GM12891 (cell line): ENCODE data around the gene POT1.

Source experiments
- DNase-seq: peaks from one replicate; pipeline ENCODE4 v3.0.0; 2011; ENCODE audit warnings: low spot score; ENCODE audit not compliant: insufficient read length
- FAIRE-seq: peaks from 2 replicates; lab custom pipeline; 2011; peaks lifted over from hg19 to GRCh38; lab: Jason Lieb, UNC
- PAX5 ChIP-seq: IDR thresholded peaks from 2 replicates; pipeline ENCODE4 v1.6.1; 2011; ENCODE audit warnings: low read length, moderate library complexity, mild to moderate bottlenecking; ENCODE audit not compliant: insufficient read depth, severe bottlenecking
- POLR2A ChIP-seq: IDR thresholded peaks from 2 replicates; pipeline ENCODE4 v1.6.1; 2011; ENCODE audit warnings: low read depth, low read length, control low read depth
- POLR2AphosphoS5 ChIP-seq: IDR thresholded peaks from 2 replicates; pipeline ENCODE4 v1.6.1; 2011; ENCODE audit warnings: low read depth, low read length, control low read depth
- POU2F2 ChIP-seq: IDR thresholded peaks from 2 replicates; pipeline ENCODE4 v1.6.1; 2011; ENCODE audit warnings: low read depth, mild to moderate bottlenecking, control low read depth, low read length, moderate library complexity
- SPI1 ChIP-seq: IDR thresholded peaks from 2 replicates; pipeline ENCODE4 v1.6.1; 2011; ENCODE audit warnings: low read depth, low read length, control low read depth
- TAF1 ChIP-seq: IDR thresholded peaks from 2 replicates; pipeline ENCODE4 v1.6.1; 2011; ENCODE audit warnings: low read depth, low read length, control low read depth

Gene POT1

DNA sequence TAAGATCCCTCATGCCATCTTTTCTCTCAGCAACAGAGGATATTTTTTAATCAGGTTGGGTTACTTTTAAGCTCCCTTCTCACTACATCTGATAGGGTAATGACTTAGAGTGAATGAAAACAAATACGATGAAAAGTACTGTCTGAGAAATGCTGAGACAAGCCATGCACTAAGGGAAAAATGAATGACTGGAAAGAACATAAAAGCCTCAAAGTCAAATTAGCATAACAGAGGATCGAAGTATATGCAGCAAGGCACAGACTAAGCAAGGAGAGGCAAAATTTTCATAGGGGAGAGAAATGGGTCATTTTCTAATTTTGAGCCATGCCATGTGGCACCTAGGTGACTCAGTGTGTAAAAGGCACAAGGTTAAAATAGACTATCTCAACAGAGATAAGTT lies 8.5 kb upstream of the POT1 start:
- DNase-seq (no peak), FAIRE-seq (no peak)
- TF ChIP-seq TAF1 (no peak), POLR2A (no peak), PAX5 (no peak), POLR2AphosphoS5 (no peak), SPI1 (no peak), POU2F2 (no peak)

DNA sequence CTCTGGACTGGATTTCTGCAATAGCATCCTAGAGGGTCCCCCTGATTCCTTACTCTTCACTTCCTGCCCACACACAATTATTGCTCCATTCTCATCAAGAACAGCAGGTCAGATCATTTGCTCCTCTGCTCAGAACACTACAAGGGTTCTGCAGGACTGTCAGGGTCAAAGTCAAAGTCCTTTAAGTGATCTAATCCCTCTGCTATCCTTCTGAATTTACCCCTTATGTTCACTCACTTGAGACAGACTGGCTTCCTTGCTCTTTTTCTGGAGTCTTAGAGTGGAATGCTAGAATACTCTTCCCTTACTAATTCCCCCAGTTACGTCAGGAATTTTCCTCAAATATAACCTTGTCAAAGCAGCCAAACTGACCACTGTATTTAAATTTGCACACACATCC lies 7.5 kb upstream of the POT1 start:
- FAIRE-seq, result no peak
- TF ChIP-seq POU2F2 (no peak), POLR2AphosphoS5 (no peak)
- DNase-seq, result no peak

DNA sequence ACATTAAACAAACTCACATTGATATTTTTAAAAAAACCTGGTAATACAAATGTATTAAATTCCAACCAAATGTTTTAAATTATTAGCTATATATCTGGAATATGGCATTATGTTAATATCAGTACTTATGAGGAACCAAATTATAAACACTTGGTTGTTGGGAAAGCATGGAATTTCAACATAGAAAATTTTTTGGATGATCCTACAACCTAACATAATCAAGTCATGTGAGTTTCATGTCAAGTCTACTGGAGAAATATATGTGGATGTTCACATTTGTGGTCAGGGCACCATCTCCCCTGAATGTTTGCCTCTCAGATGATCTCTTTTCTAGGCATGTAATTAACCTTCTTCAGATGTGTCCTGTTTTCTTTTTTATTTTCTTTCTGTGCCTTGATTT lies 5.2 kb upstream of the POT1 start:
- DNase-seq, result no peak
- FAIRE-seq, result no peak
- no peak for TF ChIP-seq POLR2AphosphoS5
- no peak for TF ChIP-seq TAF1
- TF ChIP-seq PAX5, result no peak
- no peak for TF ChIP-seq POLR2A
- no peak for TF ChIP-seq SPI1
- TF ChIP-seq POU2F2, result no peak

DNA sequence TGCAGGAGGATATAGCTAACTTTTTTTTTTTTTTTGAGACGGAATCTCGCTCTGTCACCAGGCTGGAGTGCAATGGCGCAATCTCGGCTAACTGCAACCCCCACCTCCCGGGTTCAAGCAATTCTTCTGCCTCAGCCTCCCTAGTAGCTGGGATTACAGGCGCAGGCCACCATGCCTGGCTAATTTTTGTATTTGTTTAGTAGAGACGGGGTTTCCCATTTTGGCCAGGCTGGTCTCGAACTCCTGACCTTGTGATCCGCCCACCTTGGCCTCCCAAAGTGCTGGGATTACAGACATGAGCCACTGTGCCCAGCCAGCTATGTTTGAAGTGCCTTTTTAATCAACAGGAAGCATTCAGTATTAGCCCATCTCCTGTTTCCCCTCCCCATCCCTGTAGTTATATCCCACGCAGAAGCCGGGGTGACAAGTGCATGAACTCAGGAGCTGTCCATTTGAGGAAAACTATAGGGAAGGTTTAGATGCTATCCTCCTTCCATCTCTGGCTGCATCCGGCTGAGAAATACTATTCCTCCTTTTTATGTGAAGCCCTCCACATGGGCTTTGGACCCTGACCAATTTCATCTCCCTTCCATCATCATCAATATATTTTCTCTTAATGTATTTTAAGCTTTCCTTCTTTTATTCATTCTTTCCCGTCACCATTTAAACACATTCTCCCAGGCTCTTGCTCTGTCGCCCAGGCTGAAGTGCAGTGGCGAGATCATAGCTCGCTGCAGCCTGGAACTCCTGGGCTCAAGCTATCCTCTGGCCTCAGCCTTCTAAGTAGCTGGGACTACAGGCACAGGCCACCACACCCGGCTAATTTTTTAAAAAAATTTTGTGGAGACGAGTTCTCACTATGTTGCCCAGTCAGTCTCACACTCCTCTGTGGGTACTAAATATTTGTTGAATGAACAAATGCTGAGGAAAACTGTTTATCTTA lies 1.3 kb upstream of the POT1 start:
- DNase-seq, result no peak
- no peak for TF ChIP-seq POLR2A
- TF ChIP-seq POU2F2, result no peak
- no peak for TF ChIP-seq POLR2AphosphoS5
- no peak for TF ChIP-seq TAF1
- no peak for TF ChIP-seq SPI1
- no peak for TF ChIP-seq PAX5

GRCh38 chr7:124930173-124930623 lies 573 bp upstream of the POT1 start:
- DNase-seq (no peak), FAIRE-seq (no peak)
- TF ChIP-seq TAF1 (no peak), PAX5 (no peak), POLR2AphosphoS5 (no peak), POU2F2 (no peak), SPI1 (no peak)

More for the DNA sequence above, 1.3 kb upstream of the POT1 start:
- no peak for FAIRE-seq

DNA sequence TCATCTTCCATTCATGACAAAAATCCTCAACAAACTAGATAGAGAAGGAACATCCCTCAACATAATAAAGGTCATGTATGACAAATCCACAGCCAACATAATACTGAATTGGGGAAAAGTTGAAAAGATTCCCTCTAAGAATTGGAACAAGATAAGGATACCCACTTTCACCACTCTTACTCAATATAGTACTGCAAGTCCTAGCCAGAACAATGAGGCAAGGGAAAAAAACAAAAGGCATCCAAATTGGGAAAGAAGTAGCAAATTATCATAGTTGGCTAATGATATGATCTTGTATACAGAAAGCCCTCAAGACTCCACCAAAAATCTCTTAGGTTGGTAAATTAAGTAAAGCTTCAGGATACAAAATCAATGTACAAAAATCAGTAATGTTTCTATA lies 4.7 kb downstream of the POT1 start:
- DNase-seq (no peak), FAIRE-seq (peak; percentile 16)
- TF ChIP-seq SPI1, result no peak
- TF ChIP-seq POU2F2, result no peak
- TF ChIP-seq POLR2AphosphoS5, result no peak
- no peak for TF ChIP-seq TAF1
- TF ChIP-seq PAX5, result no peak
- no peak for TF ChIP-seq POLR2A

- FAIRE-seq (no peak), DNase-seq (no peak)
- TF ChIP-seq TAF1 (no peak), POLR2A (no peak), POU2F2 (no peak), SPI1 (no peak)
Measured at GRCh38 chr7:124922200-124922599, 7.4 kb downstream of the POT1 start.

- DNase-seq (no peak), FAIRE-seq (no peak)
- TF ChIP-seq SPI1, result no peak
- no peak for TF ChIP-seq POLR2AphosphoS5
- no peak for TF ChIP-seq POU2F2
- no peak for TF ChIP-seq POLR2A
- TF ChIP-seq PAX5, result no peak
- TF ChIP-seq TAF1, result no peak
Measured at GRCh38 chr7:124919841-124920240, 9.8 kb downstream of the POT1 start.

DNA sequence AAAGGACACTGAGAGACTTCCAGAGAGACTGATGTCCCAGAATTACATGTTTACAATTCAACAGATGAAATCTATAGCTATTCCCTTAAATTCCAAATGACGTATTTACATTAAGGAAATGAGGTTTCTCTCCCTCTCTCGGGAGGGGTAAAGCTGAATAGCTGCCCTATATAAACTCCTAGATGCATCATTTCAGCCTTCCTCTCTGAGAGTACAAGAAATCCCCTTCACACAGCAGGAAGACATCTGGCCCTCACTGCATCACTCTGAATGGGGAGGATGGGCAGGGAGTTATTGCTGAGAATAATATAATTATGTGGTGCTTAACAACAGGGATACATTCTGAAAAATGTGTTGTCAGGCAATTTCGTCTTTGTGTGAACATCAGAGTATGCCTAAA lies 11.0 kb downstream of the POT1 start:
- FAIRE-seq (peak; percentile 13), DNase-seq (no peak)
- TF ChIP-seq POLR2AphosphoS5, result no peak
- no peak for TF ChIP-seq POLR2A
- TF ChIP-seq POU2F2, result no peak
- TF ChIP-seq SPI1, result peak; percentile 58
- no peak for TF ChIP-seq TAF1

DNA sequence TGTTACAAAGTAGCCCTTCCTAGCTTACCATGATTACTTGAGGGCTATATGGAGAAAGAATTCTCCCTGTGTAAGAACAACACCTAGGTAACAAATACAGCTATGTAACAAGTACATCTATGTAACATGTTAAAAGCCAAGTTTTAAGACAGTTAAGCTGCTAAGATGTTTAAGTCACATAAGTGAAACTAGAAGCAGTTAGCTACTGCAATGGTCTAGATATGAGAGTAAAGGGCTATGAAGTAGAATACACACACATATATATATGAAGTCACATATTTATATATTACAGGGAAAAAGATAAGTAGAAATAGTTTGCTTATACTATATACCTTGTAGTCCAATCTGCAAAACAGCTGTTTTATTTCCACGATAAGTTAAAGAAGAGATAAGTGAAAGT lies 14.4 kb downstream of the POT1 start:
- no peak for DNase-seq
- no peak for TF ChIP-seq POLR2A
- TF ChIP-seq TAF1, result no peak
- no peak for TF ChIP-seq PAX5
- TF ChIP-seq SPI1, result no peak
- TF ChIP-seq POU2F2, result no peak
- no peak for TF ChIP-seq POLR2AphosphoS5
- FAIRE-seq, result peak; percentile 62

DNA sequence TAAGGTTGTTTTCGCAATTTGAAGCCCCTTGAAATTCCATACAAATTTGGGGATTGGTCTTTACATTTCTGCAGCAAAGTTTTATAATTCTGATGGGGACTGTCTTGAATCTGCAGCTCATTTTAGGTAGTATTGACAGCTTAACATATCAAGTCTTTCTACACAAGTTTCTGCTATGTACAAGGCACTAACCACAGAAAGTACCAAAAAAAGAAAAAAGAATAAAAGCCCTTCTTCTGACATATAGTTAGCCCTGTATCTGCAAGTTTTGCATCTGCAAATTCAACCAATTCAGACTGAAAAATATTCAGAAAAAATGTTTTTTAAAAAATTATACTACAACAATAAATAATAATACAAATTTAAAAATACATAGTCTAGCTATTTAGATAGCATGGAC lies 15.3 kb downstream of the POT1 start:
- FAIRE-seq (no peak), DNase-seq (no peak)

More for the DNA sequence above, 15.3 kb downstream of the POT1 start:
- no peak for TF ChIP-seq POLR2A
- no peak for TF ChIP-seq PAX5
- no peak for TF ChIP-seq SPI1
- no peak for TF ChIP-seq POLR2AphosphoS5
- TF ChIP-seq POU2F2, result no peak
- TF ChIP-seq TAF1, result no peak
